GM12892 (cell line): ENCODE measurements around the gene ZCCHC14.
"Not testable (repeated sequence)": the region's sequence is repeated elsewhere in the genome, so short reads cannot be mapped to it uniquely, and the experiment has no call there.

Source experiments
- POLR2A ChIP-seq: IDR thresholded peaks from 2 replicates; pipeline ENCODE4 v1.6.1; 2011; ENCODE audit warnings: low read depth, low read length, control low read depth
- POLR2AphosphoS5 ChIP-seq: IDR thresholded peaks from 2 replicates; pipeline ENCODE4 v1.6.1; 2011; ENCODE audit warnings: low read depth, low read length, control low read depth
- TAF1 ChIP-seq: IDR thresholded peaks from 2 replicates; pipeline ENCODE4 v1.6.1; 2011; ENCODE audit warnings: low read depth, mild to moderate bottlenecking, control low read depth, low read length, borderline replicate concordance

GRCh38 chr16:87497767-87498290 is 5.0 kb upstream of the ZCCHC14 start:
- not testable (repeated sequence) for TF ChIP-seq POLR2A, POLR2AphosphoS5, TAF1
